IPS DF 19.7 (cell line): ENCODE data around the gene ARHGAP19.

ENCODE experiments used
- DNase-seq: peaks from one replicate; pipeline ENCODE4 v3.0.0-alpha.2; 2013; ENCODE audit warnings: low read depth, low spot score

ARHGAP19 gene

DNA sequence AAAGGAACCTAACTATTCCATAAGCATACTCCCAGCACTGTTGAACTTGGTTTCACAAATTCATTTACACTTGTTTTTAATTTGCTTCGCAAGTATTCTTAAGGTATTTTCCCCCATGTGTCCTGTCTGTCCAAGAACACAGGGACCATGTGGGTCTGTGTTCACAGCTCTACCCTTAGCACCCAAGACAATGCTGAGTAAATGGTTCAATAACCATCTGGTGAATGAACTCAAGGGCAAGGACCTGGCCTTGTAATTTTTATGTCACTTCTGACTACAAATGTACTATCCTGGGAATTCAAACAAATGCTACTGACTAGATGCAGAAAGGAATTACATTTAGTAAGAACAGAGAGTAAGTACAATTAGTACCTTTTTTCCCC is 63.7 kb downstream of the ARHGAP19 start:
- DNase-seq, result no peak

GRCh38 chr10:97228130-97228774 is 64.2 kb downstream of the ARHGAP19 start:
- DNase-seq, result no peak

DNA sequence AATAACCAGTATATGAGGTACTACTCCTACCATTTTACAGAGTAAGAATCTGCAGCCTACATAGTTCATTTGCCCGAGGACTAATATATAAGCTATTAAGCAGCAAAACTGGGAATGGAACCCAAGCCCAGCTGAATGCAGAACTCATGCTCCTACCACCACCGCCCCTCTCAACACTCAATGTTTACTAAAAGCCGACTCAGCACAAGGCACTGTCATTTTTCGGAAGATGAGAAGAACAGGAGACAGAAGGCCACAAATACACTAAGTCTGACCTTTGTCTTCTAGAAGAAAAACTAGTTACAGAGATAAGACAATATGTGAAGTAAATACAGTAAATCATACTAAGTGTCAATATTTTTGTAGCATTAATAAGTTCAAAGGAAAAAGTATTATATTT is 66.0 kb downstream of the ARHGAP19 start:
- no peak for DNase-seq

DNA sequence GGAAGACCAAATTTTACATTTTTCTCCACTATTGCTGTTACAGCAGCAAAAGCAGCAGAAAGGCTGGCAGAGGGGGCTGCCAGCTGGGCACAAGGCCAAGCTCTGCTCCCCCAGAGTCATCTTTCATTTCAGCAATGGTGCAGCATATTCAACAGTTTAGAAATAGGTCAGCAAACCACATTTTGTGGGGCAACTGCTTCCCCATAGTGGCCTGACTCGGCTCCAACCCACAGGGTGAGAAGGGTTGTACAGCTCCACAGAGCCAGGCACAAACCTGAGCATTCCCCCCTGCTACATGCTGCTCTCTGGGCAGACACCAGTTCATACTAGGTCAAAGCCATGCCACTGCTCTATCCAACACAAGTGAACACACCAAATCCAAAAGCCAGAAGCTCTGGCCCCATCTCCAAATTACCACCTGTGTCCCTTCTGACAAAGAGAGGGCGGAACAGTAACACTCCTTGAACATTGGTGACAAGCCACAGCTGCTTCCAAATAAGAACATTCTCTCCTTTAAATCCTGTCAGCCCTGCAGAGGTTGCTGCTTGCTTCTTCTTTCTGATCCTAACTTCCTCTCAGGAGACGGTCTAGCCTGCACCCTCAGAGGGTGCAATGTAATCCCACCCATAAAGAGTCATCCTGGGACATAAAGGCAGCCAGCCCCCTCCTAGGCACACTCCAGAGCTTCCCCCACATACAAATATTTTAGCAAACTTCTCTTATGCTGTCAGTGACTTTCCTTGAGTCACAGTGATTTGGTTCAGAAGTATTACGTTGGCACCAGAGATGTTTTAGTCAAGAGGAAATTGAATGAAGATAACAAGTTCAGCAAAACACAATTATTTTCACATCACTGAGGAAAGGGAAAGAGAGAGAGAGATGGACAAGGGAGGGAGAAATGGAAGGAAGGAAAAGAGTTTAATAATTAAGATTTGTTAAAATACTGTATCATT is 67.7 kb downstream of the ARHGAP19 start:
- no peak for DNase-seq

GRCh38 chr10:97222326-97222961 is 70.0 kb downstream of the ARHGAP19 start:
- DNase-seq, result peak; percentile 59

DNA sequence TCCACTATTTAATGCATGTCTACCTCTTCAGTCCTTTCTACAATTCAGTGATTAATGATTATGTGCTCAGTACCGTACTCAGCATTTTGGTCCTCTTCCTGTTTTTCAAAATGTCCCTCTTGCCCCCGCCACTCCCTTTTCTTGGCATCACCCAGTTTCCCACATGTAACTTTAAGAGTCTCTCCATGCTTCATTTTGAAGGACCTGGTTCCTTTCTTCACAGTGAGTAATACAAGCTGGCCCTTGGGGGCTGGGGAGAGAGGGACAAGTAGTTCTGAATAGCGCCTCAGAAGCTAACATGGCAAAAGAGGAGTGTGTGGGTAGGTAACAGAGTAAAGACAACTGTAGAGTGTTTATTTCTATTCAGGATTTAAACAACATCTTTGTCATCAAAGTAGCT is 72.1 kb downstream of the ARHGAP19 start:
- no peak for DNase-seq

DNA sequence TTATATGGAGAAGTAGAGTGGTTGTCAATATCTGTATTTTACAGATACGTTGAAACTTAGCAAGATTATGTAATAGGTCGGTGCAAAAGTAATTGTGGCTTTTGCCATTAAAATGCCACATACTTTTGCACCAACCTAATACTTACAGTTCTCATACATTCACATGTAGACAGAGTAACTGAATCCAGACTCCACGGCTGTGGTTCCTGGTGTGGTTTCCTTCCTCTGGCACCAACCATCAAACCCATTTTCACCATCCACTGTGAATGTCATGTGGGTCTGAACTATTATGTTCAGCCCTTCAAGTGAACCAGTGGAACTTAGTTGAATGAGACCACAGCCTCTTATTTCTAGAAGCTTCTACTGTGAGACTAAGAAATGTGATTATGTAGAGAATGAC is 75.1 kb downstream of the ARHGAP19 start:
- no peak for DNase-seq

DNA sequence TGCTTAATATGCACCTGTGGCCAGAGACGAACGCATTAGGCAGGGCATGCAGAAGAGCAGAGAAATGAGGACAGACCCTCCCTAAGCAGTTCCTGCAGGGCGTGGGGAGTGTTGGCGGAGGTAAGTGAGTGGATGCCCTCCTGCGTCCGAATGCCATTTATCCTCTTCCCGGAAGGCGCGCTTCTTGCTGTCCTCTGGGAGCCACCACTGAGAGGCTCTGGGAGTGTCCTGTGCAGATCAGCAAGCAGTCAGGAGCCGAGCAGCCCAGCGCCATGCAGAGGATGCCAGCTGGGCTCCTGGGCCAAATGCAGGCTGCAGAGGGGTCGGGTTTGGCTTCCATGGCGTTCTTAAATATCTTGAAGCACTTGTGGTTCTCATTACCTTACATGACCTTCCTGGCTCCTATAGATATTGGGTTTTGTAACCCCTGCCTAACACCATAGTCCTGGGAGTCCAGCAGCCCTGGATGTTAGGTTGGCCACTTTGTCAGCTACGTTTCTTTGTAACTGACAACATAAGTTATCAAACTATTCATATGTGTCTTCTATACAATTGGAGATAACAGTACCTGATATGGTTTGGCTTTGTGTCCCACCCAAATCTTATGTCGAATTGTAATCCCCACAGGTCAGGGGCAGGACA is 76.7 kb downstream of the ARHGAP19 start:
- DNase-seq, result no peak

GRCh38 chr10:97213431-97213830 is 79.0 kb downstream of the ARHGAP19 start:
- no peak for DNase-seq

- DNase-seq, result no peak
These were observed 81.2 kb downstream of the ARHGAP19 start for GRCh38 chr10:97211229-97211628.

GRCh38 chr10:97210543-97210960 is 81.9 kb downstream of the ARHGAP19 start:
- DNase-seq, result no peak

DNA sequence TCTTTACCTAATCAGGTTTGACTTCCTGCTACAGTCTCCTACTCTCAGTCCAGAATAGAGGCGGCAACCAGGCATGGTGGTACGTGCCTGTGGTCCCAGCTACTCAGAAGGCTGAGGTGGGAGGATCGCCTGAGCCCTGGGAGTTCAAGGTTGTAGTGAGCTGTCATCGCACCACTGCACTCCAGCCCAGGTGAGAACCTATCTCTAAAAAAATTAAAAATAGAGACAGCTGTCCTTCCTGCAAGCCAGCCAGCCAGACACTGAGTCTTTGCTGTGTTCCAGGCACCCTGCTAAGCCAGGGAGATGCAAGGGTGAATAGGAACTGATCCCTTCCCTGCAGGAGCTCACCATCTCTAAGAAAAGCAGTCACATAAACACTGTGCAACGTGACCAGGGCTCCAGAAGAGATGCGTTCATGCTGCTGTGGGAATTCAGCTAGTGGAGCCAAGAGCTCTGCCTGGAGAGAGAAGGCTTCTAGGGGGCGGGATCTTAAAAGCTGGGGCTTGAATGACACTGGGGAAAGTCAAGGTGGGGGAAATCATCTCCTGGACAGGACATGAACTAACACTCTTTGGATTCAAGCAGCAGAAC is 84.6 kb downstream of the ARHGAP19 start:
- DNase-seq, result no peak

GRCh38 chr10:97207131-97207530 is 85.3 kb downstream of the ARHGAP19 start:
- DNase-seq, result no peak

- DNase-seq, result no peak
These were observed 87.4 kb downstream of the ARHGAP19 start for GRCh38 chr10:97204826-97205679.

DNA sequence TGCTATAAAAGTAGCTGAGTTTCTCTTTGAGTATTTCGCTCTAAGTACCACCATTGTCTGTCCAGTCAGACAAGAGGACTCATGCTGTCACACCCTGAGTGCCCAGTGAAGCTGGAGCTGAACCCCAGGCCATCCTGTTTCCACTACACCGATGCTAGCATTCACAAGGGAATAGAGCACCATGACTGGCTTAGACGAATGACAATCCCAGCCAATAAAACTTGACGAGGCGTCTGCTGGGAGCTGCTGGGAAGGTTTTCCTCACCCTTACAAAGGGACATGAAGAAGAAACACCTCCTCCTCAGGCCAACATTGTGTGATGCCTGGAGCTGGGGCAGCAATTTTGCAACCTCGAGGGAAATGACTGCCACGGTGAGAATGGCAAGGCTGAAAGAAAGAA is 89.2 kb downstream of the ARHGAP19 start:
- no peak for DNase-seq

DNA sequence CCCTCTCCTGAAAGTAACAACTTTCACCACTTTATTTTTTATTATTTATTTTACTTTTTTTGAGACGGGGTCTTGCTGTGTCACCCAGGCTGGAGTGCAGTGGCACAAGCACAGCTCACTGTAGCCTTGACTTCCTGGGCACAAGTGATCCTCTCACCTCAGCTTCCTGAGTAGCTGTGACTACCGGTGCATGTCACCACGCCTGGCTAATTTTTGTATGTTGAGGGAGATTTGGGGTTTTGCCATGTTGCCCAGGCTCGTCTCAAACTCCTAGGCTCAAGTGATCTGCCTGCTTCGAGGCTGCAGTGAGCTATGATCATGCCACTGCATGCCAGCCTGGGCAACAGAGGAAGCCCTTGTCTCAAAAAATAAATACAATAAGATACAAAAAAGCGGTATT is 91.8 kb downstream of the ARHGAP19 start:
- no peak for DNase-seq

DNA sequence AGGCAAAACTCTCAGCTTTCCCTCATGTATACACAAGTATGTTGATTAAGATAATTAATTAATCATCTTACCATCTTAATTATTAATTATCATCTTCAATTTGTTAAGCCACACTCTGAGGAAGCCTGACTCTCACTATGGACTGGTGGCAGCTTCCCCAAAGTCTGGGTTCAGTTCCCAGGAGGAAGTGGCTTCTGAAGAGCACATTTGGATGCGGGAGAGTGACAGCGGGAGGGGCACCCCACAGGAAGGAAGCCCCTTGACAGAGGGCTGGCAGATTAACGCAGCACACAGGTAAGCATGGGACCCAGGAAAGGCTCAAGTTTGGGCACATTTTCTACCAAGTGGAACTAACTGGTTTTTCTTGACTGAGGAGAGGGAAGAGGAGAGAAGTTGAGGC is 93.3 kb downstream of the ARHGAP19 start:
- DNase-seq, result no peak

- DNase-seq, result no peak
These were observed 95.4 kb downstream of the ARHGAP19 start for GRCh38 chr10:97197030-97197500.

- DNase-seq, result no peak
These were observed 96.0 kb downstream of the ARHGAP19 start for GRCh38 chr10:97196223-97197029.
